GM18870 (cell line): ENCODE measurements around the gene TNFRSF21.
A peak's percentile ranks its signal among the peaks of the same experiment; 100 is the strongest.

Experiments used
- ATAC-seq: cut with Tn5 transposase; IDR thresholded peaks from one replicate; pipeline ENCODE4 v1.9.1; 2021; ENCODE audit warnings: moderate library complexity; ENCODE audit not compliant: unreplicated experiment

TNFRSF21 gene

GRCh38 chr6:47254051-47254450, 55.7 kb downstream of the TNFRSF21 start:
- ATAC-seq = no peak

GRCh38 chr6:47253136-47253535, 56.6 kb downstream of the TNFRSF21 start:
- no peak for ATAC-seq

GRCh38 chr6:47252633-47253032, 57.1 kb downstream of the TNFRSF21 start:
- ATAC-seq = no peak

GRCh38 chr6:47251396-47251795, 58.3 kb downstream of the TNFRSF21 start:
- ATAC-seq = no peak

GRCh38 chr6:47250302-47250701, 59.4 kb downstream of the TNFRSF21 start:
- no peak for ATAC-seq

GRCh38 chr6:47248446-47248845, 61.3 kb downstream of the TNFRSF21 start:
- ATAC-seq = no peak

- peak; percentile 47 for ATAC-seq
These were observed 62.4 kb downstream of the TNFRSF21 start for GRCh38 chr6:47247227-47247797.

GRCh38 chr6:47246551-47246950, 63.2 kb downstream of the TNFRSF21 start:
- ATAC-seq = no peak

- no peak for ATAC-seq
These were observed 63.8 kb downstream of the TNFRSF21 start for GRCh38 chr6:47245745-47246371.

- ATAC-seq = peak; percentile 86
These were observed 67.0 kb downstream of the TNFRSF21 start for GRCh38 chr6:47242483-47243386.

- no peak for ATAC-seq
These were observed 67.8 kb downstream of the TNFRSF21 start for GRCh38 chr6:47241742-47242482.

- no peak for ATAC-seq
These were observed 69.3 kb downstream of the TNFRSF21 start for GRCh38 chr6:47240277-47240890.

- no peak for ATAC-seq
These were observed 70.2 kb downstream of the TNFRSF21 start for GRCh38 chr6:47239546-47239945.

- ATAC-seq = no peak
These were observed 71.2 kb downstream of the TNFRSF21 start for GRCh38 chr6:47238456-47238995.

GRCh38 chr6:47237196-47237595, 72.5 kb downstream of the TNFRSF21 start:
- ATAC-seq = no peak

GRCh38 chr6:47235964-47236760, 73.5 kb downstream of the TNFRSF21 start:
- peak; percentile 91 for ATAC-seq

- ATAC-seq = no peak
These were observed 74.3 kb downstream of the TNFRSF21 start for GRCh38 chr6:47235421-47235820.

GRCh38 chr6:47234266-47234933, 75.3 kb downstream of the TNFRSF21 start:
- ATAC-seq = no peak

GRCh38 chr6:47231151-47231550, 78.6 kb downstream of the TNFRSF21 start:
- no peak for ATAC-seq
